Breast epithelium (tissue), 4 donors: Measurements from ENCODE around the gene RIPPLY3. TPM values are rescaled to one million over a fixed set of nuclear protein-coding genes. Genes with fewer than 3 reads are reported as not detected.

Experiments
- DNase-seq, 2 donors: peaks; one replicate each; pipeline ENCODE4 v3.0.0-alpha.2; 2019; ENCODE audit warnings: low spot score in 2 of 2
- H3K27ac ChIP-seq, 2 donors: fragments of 200-600 bp; sonication (generic) in 1 of 2; one replicate each; pipeline ENCODE4 v1.5.1; 2016 to 2019; ENCODE audit warnings: mild to moderate bottlenecking in 1 of 2
- H3K27me3 ChIP-seq, 2 donors: fragments of 200-600 bp; sonication (generic) in 1 of 2; one replicate each; pipeline versions ENCODE4 v1.5.1 to v1.6.0; 2017 to 2019; ENCODE audit warnings: control low read depth in 1 of 2, mild to moderate bottlenecking in 1 of 2
- H3K36me3 ChIP-seq: fragments of 200-600 bp; one replicate; pipeline ENCODE4 v1.5.1; 2019
- H3K4me1 ChIP-seq, 2 donors: fragments of 200-600 bp; sonication (generic); one replicate each; pipeline ENCODE4 v1.5.1; 2016 to 2019; ENCODE audit warnings: control low read depth in 1 of 2
- H3K4me3 ChIP-seq, 3 donors: fragments of 200-600 bp; sonication (generic); 1 replicate in 2 of 3; 2 replicates in 1 of 3; pipeline ENCODE4 v1.5.1; 2016 to 2019; ENCODE audit warnings: mild to moderate bottlenecking in 3 of 3, moderate library complexity in 2 of 3
- H3K9me3 ChIP-seq, 2 donors: fragments of 200-600 bp; sonication (generic) in 1 of 2; one replicate each; pipeline ENCODE4 v1.5.1; 2016 to 2019; ENCODE audit warnings: control low read depth in 1 of 2
- POLR2A ChIP-seq: fragments of 450-650 bp; IDR thresholded peaks from one replicate; pipeline ENCODE4 v1.6.1; 2016; ENCODE audit warnings: antibody characterized with exemption, mild to moderate bottlenecking, moderate library complexity
- POLR2AphosphoS5 ChIP-seq, 3 donors: sonication (generic); formaldehyde crosslinking; IDR thresholded peaks; one replicate each; pipeline ENCODE4 v1.6.1; 2017; ENCODE audit warnings: antibody characterized with exemption in 3 of 3
- intact Hi-C: fragments of 100-400 bp; cut with DNase I; formaldehyde crosslinking; loops from one replicate; pipeline ENCODE4 v1.15.1; 2023; ENCODE audit warnings: low total_unique reads
- total RNA-seq, 3 donors: library from RNA; depleted of rRNA; stranded (reverse); fragments of >200 nt; gene quantifications; one replicate each; pipeline ENCODE4 v1.1.0, GENCODE V29; 2016
- TF ChIP-seq, protein P1 (sequence below), 3 donors: fragments of 450-650 bp; IDR thresholded peaks; one replicate each; pipeline ENCODE4 v1.5.1; 2016 to 2017; ENCODE audit warnings: antibody characterized with exemption in 3 of 3, mild to moderate bottlenecking in 3 of 3, moderate library complexity in 3 of 3

Gene RIPPLY3
- total RNA-seq, 3 donors from 2014 or later: 0.16 to 0.44 TPM; not detected in 1

DNA sequence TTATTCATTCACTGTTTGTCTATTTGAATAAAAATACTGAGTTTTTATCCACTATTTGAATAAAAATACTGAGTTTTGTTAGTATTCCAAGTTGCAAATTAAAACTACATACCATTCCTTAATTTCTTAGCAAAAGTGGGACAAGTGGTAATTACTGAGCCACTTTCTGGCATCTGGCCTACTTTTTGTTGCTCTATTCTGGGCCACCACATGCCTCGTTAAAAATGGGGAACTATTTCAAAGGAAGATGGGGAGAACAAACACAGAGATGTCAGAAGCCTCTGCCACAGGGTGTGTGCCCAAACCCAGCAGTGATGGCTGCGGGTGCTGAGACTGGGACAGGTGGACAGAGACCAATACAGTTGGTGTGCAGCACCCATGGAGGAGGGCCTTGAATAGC lies 51.8 kb downstream of the RIPPLY3 start:
- Histone ChIP-seq H3K4me1 (no peaks in the 10 kb centered on the region), H3K36me3 (no peaks in the 10 kb centered on the region), H3K9me3 (no peaks in the 10 kb centered on the region), H3K4me3 (no peak overlapping the region), H3K27ac (no peak overlapping the region), H3K27me3 (no peaks in the 10 kb centered on the region)
- DNase-seq: no peak
- intact Hi-C loops: no loop called here
- TF ChIP-seq, protein P1, sequence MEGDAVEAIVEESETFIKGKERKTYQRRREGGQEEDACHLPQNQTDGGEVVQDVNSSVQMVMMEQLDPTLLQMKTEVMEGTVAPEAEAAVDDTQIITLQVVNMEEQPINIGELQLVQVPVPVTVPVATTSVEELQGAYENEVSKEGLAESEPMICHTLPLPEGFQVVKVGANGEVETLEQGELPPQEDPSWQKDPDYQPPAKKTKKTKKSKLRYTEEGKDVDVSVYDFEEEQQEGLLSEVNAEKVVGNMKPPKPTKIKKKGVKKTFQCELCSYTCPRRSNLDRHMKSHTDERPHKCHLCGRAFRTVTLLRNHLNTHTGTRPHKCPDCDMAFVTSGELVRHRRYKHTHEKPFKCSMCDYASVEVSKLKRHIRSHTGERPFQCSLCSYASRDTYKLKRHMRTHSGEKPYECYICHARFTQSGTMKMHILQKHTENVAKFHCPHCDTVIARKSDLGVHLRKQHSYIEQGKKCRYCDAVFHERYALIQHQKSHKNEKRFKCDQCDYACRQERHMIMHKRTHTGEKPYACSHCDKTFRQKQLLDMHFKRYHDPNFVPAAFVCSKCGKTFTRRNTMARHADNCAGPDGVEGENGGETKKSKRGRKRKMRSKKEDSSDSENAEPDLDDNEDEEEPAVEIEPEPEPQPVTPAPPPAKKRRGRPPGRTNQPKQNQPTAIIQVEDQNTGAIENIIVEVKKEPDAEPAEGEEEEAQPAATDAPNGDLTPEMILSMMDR (IDR thresholded peaks at IDR 0.05): no peak
- TF ChIP-seq POLR2AphosphoS5 (IDR thresholded peaks at IDR 0.05) (no peak), POLR2A (no peak)

DNA sequence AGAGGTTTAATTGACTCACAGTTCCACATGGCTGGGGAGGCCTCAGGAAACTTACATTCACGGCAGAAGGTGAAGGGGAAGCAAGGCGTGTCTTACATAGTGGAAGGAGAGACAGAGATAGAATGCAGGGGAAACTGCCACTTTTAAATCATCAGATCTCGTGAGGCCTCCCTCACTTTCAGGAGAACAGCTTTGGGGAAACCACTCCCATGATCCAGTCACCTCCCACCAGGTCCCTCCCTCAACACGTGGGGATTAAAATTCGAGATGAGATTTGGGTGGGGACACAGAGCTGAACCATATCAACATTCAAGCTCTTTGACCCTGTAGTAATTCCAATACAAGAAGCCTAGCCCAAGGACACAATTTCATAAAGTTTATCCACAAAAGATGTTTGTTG lies 52.7 kb downstream of the RIPPLY3 start:
- no peaks in the 10 kb centered on the region for H3K27me3 ChIP-seq
- H3K4me1 ChIP-seq: no peaks in the 10 kb centered on the region
- intact Hi-C loops: no loop called here
- no peak for TF ChIP-seq POLR2A
- TF ChIP-seq POLR2AphosphoS5 (IDR thresholded peaks at IDR 0.05): no peak
- TF ChIP-seq, protein P1 (IDR thresholded peaks at IDR 0.05): no peak
- no peak overlapping the region for H3K4me3 ChIP-seq
- H3K36me3 ChIP-seq: no peaks in the 10 kb centered on the region
- no peak for DNase-seq
- H3K9me3 ChIP-seq: no peaks in the 10 kb centered on the region
- no peak overlapping the region for H3K27ac ChIP-seq

DNA sequence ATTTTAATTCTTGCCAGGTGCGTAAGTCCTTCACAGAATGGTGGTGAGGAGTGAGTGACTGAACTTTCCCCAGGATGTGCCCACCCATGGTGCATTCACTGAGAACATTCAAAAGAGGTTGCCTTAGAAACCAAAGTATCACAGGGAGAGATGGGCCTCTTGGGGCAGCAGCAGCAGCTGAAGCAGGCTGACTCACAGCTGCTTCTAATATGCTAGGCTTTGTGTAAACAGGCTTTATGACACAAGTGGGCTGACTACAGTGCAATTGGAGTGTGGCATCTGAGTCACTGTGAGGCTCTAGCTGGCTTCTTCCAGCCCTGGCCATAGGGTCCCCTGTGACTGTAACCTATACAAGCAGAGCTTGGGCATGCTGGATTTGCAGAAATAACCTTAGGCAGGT lies 53.8 kb downstream of the RIPPLY3 start:
- no peak for DNase-seq
- H3K36me3 ChIP-seq: no peaks in the 10 kb centered on the region
- H3K4me3 ChIP-seq: no peak overlapping the region
- no peaks in the 10 kb centered on the region for H3K9me3 ChIP-seq
- H3K4me1 ChIP-seq: no peaks in the 10 kb centered on the region
- H3K27me3 ChIP-seq: no peaks in the 10 kb centered on the region
- intact Hi-C loops: no loop called here
- peak overlapping the region in 1 of 2 donors; percentile 59 for H3K27ac ChIP-seq
- TF ChIP-seq, protein P1 (IDR thresholded peaks at IDR 0.05): no peak
- TF ChIP-seq POLR2A (no peak), POLR2AphosphoS5 (IDR thresholded peaks at IDR 0.05) (no peak)

DNA sequence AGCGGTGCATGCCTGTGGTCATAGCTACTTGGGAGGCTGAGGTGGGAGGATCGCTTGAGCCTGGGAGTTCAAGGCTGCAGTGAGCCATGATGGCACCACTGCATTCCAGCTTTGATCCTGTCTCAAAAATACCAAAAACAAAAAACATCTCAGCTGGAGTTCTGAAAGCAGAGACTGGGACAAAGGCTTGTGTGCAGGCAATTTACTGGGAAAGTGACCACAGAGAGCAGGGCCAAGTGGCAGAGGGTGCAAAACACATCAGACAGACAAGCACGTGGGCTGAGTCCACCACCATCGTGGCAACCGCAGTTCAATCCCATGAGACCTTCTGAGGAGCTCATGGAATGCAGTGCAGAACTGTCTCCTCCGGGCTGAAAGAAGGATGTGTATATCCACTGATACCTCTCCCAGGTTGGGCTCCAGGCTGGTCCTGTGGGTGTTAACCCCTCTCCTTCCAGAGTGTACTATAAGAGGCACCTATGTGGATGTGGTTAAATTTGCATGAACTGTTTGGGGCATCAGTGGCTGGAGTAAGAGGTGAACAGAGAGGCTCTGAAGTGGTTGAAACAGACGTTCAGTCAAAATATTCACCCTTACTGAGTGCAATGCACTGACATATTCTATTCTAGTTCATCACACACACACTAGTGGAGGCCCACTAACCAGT lies 55.6 kb downstream of the RIPPLY3 start:
- H3K27me3 ChIP-seq: no peaks in the 10 kb centered on the region
- H3K9me3 ChIP-seq: no peaks in the 10 kb centered on the region
- no peak overlapping the region for H3K27ac ChIP-seq
- intact Hi-C loops: no loop called here
- no peaks in the 10 kb centered on the region for H3K4me1 ChIP-seq
- H3K36me3 ChIP-seq: no peaks in the 10 kb centered on the region
- no peak for DNase-seq
- no peak overlapping the region for H3K4me3 ChIP-seq
- TF ChIP-seq POLR2AphosphoS5 (IDR thresholded peaks at IDR 0.05) (no peak), POLR2A (no peak)
- TF ChIP-seq, protein P1 (IDR thresholded peaks at IDR 0.05): no peak

DNA sequence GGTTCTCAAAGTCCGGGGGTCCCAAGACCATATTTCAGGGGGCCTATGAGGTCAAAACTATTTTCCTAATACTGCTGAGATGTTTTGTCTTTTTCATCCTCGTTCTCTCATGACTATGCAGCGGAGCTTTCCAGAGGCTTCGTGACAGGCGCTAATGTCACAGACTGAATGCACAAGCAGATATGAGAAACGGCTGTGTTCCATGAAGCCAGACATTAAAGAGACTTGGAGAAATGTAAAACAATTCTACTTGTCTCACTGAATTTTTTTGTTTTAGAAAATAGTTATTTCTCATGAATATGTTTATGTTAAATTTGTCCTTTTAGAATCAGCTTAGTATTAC lies 56.1 kb downstream of the RIPPLY3 start:
- no peak overlapping the region for H3K4me3 ChIP-seq
- intact Hi-C loops: no loop called here
- DNase-seq: no peak
- H3K27ac ChIP-seq: no peak overlapping the region
- no peaks in the 10 kb centered on the region for H3K4me1 ChIP-seq
- TF ChIP-seq POLR2AphosphoS5 (IDR thresholded peaks at IDR 0.05) (no peak), POLR2A (no peak)
- TF ChIP-seq, protein P1 (IDR thresholded peaks at IDR 0.05): no peak
- H3K27me3 ChIP-seq: no peaks in the 10 kb centered on the region
- H3K9me3 ChIP-seq: no peaks in the 10 kb centered on the region
- no peaks in the 10 kb centered on the region for H3K36me3 ChIP-seq
